Retinal pigment epithelial cell (primary cell): ENCODE results near the gene PRR7.

Source experiments
- DNase-seq: peaks from one replicate; pipeline ENCODE4 v3.0.0-alpha.2; 2010; ENCODE audit warnings: low read depth
- H3K4me3 ChIP-seq: 2 replicates; pipeline ENCODE4 v1.5.1; 2011; ENCODE audit warnings: mild to moderate bottlenecking, low read length, control low read depth, moderate library complexity
- CTCF ChIP-seq: conservative IDR thresholded peaks from 2 replicates; pipeline ENCODE4 v1.5.1; 2011; ENCODE audit warnings: low read depth, low read length, control low read depth, inconsistent platforms

The PRR7 gene

GRCh38 chr5:177440211-177440989 is 6.2 kb upstream of the PRR7 start:
- no peak for DNase-seq
- TF ChIP-seq CTCF: no peak
- no peak overlapping the region for H3K4me3 ChIP-seq

DNA sequence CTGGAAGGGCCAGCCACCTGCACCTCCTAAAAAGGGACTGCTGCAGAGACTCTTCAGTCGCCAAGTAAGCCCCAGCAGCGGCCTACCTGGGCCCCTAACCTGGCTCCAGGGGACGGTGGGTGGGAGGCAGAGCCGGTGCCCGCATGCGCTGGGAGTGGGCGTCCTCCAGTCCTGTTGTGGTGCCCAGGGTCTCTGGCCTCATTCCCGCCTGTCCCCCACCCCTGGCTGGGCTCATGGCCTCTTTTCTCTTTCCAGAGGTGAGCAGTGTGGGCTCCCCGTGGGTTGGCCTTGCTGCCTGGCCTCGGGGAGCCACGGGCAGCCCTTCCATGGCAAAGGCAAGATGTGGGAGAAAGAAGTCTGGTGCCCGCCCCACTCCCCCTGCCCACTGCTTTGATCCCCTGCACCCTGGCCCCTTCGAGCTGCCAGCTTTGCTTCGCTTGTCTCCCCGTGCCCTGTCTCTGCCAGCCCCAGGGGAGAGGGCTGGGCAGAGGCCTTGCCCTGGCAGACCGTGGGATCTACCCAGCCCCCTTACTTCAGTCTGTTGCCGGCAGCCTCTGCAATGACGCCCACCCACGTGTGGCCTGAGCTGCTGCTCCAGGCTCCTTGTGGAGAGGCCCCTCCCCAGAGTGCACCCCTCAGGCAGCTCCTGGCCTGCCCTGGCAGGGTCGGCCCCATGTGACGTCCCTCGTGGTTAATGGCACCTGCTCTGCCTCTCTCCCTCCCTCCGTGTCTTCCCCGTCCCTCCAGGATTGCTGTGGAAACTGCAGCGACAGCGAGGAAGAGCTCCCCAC is 5.4 kb upstream of the PRR7 start:
- no peak overlapping the region for H3K4me3 ChIP-seq
- no peak for TF ChIP-seq CTCF
- DNase-seq: no peak

GRCh38 chr5:177442066-177442826 is 4.4 kb upstream of the PRR7 start:
- no peak for TF ChIP-seq CTCF
- DNase-seq: no peak
- H3K4me3 ChIP-seq: no peak overlapping the region

- no peak for TF ChIP-seq CTCF
These were observed 3.2 kb upstream of the PRR7 start for GRCh38 chr5:177443144-177443983.

DNA sequence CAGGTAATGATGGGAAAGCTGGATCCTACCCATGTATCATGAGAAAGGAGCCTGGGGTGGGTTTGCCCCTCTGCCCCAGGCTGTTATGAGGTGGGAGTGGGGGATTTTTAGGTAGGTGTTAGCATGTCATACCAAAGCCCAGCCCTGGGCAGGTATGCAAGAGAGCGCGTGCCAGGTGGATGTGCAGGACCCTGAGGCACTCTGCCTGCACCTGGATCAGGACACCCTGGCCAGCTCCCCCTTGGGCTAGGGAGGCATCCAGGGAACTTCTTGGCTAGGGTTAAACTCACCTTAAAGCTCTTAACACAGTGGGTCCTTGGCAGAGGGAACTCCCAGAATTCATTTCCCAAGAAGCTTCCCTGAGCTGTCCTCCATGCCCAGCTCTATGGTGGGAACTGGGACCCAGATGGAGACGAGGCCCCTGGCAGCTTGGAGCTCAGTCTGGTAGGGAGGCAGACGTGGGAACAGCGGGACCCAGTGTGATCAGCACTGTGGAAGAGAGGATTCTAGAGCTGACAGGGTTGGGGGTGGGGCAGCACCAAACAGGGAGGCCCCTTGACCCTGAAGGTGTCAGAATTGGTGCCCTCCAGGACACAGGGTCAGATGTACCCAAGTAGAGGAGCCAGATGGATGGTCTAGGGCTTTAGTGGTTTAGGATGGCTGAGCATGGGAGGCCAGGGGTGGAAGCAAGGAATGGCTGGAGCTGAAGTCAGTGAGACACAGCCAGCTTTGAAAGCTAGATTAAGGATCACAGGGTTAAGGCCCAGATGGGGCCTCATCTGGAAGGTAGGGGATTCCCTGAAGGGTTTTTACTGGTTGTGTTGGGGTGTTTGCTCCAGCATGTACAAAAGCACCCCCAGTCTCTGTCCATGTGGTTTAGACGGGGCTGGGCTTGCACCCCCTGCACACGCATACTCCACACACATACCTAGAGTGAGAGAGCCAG is 2.2 kb upstream of the PRR7 start:
- H3K4me3 ChIP-seq: no peak overlapping the region
- no peak for DNase-seq
- no peak for TF ChIP-seq CTCF

More at GRCh38 chr5:177443144-177443983, 3.2 kb upstream of the PRR7 start:
- no peak for DNase-seq
- H3K4me3 ChIP-seq: no peak overlapping the region
